OCI-LY3 (cell line): ENCODE data around the gene ESAM.

Experiments used
- EZH2phosphoT487 ChIP-seq: fragments of 200-600 bp; shearing (Covaris generic); IDR thresholded peaks from 2 replicates; pipeline ENCODE4 v1.6.1; 2018; ENCODE audit warnings: antibody characterized with exemption, mixed run types, low read depth
- TF ChIP-seq, protein P1 (sequence below): fragments of 200-600, 300-600 bp; sonication (generic); IDR thresholded peaks from 2 replicates; pipeline ENCODE4 v1.5.1; 2014; ENCODE audit warnings: antibody characterized with exemption, low read length, low read depth

DNA sequence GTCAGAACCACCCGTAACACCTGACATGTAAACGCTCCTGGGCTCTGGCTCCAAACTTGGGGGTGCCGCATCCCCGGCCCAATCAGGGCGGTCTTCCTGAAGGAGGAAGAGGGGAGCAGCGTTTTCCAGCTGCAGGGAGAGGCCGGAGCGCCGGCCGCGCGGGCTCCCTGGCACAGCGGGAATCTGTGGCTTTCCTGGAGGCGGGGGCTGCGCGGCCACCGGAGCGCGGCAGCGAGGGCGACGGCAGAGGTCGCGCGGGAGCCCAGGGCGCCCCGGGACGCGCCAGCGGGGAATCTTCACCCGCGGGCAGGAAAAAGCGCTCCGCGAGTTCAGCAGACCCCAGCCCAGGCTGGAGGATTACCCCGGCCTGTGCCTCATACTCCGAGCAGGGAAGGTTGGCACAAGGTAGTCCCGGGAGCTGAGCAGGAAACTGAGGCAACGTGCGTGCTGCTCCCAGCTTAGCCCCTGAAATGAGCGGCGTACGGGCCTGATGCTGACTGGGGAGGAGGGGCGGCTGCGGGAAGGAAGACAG is 600 bp upstream of the ESAM start:
- TF ChIP-seq EZH2phosphoT487, result no peak
- TF ChIP-seq, protein P1, sequence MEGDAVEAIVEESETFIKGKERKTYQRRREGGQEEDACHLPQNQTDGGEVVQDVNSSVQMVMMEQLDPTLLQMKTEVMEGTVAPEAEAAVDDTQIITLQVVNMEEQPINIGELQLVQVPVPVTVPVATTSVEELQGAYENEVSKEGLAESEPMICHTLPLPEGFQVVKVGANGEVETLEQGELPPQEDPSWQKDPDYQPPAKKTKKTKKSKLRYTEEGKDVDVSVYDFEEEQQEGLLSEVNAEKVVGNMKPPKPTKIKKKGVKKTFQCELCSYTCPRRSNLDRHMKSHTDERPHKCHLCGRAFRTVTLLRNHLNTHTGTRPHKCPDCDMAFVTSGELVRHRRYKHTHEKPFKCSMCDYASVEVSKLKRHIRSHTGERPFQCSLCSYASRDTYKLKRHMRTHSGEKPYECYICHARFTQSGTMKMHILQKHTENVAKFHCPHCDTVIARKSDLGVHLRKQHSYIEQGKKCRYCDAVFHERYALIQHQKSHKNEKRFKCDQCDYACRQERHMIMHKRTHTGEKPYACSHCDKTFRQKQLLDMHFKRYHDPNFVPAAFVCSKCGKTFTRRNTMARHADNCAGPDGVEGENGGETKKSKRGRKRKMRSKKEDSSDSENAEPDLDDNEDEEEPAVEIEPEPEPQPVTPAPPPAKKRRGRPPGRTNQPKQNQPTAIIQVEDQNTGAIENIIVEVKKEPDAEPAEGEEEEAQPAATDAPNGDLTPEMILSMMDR, result no peak
